Measurements from ENCODE around the gene WWC1. TPM values are rescaled to one million over a fixed set of nuclear protein-coding genes. Genes with fewer than 3 reads are reported as not detected.

Gene WWC1
- total and polyA plus RNA-seq, 9 of the 15 experiments (the other 6 are each of a cell fraction or from before 2014, with no cell fraction given): under 0.01 to 0.54 (median 0.42) TPM; not detected in 6

GRCh38 chr5:168251259-168251658 lies 40.2 kb upstream of the WWC1 start:
- DNase-seq (ENCODE audit: extremely low read depth in 1 of 4, low spot score in 3 of 4) (no peak), ATAC-seq (no peak), FAIRE-seq (no peak)
- BruUV-seq (replicated peaks): no TSS peak
- no peaks in the 10 kb centered on the region for H3K4me1 ChIP-seq (replicated peaks in 1 of 2; ENCODE audit: control insufficient read depth in 2 of 2, insufficient read depth in 2 of 2, low read length in 2 of 2)
- WGBS (ENCODE audit: insufficient coverage, low coverage, missing lambda C conversion rate): under 1% methylated on average over 7 of the region's 7 CpGs
- H3K36me3 ChIP-seq (ENCODE audit: control insufficient read depth, insufficient read depth, low read length): no peaks in the 10 kb centered on the region
- no peak overlapping the region for H3K27ac ChIP-seq (ENCODE audit: extremely low read depth, low read depth, low read length)
- no peaks in the 10 kb centered on the region for H3K9me1 ChIP-seq (ENCODE audit: control insufficient read depth, insufficient read depth, low read length)
- H3K4me2 ChIP-seq (ENCODE audit: insufficient read depth, low read length): no peak overlapping the region
- intact Hi-C loops (cut with micrococcal nuclease) (no loop called here), in situ Hi-C loops (cut with MboI) (loop anchor here (25.0 kb wide), 1 partner anchor 411 kb away; no protein-coding TSS in a partner anchor)
- H3K4me3 ChIP-seq: no peak overlapping the region
- H3K27me3 ChIP-seq (ENCODE audit: control insufficient read depth in 2 of 2, insufficient read depth in 2 of 2, low read length in 2 of 2): peaks cover 0 to 30% of the 10 kb centered on the region in 2 experiments; a peak in 2 of 5 replicates
- H3K79me2 ChIP-seq (ENCODE audit: control insufficient read depth, insufficient read depth, low read length): no peaks in the 10 kb centered on the region
- no peak overlapping the region for H2AFZ ChIP-seq (ENCODE audit: low read depth, low read length)
- TF ChIP-seq TAF9B (IDR thresholded peaks at IDR 0.05; ENCODE audit: partially characterized antibody): no peak
- no peak for TF ChIP-seq CHD1 (IDR thresholded peaks at IDR 0.05; ENCODE audit: low read length)
- no peak for TF ChIP-seq ZHX1 (conservative IDR thresholded peaks at IDR 0.05; ENCODE audit: low read length)
- no peak for TF ChIP-seq HDAC2 (IDR thresholded peaks at IDR 0.05)
- TF ChIP-seq RNF2 (IDR thresholded peaks at IDR 0.05): no peak
- no peak for TF ChIP-seq SMAD2 (IDR thresholded peaks at IDR 0.05; ENCODE audit: low read depth, low read length)
- no peak for TF ChIP-seq E2F3 (CRISPR knock-in tag; IDR thresholded peaks at IDR 0.05)
- no peak for TF ChIP-seq KAT8 (IDR thresholded peaks at IDR 0.05; ENCODE audit: low read depth)
- no peak for TF ChIP-seq ILF3 (IDR thresholded peaks at IDR 0.05; ENCODE audit: borderline replicate concordance)
- TF ChIP-seq SAFB2 (IDR thresholded peaks at IDR 0.05; ENCODE audit: borderline replicate concordance, low read depth, low read length, severe bottlenecking): no peak
- TF ChIP-seq, protein P1, sequence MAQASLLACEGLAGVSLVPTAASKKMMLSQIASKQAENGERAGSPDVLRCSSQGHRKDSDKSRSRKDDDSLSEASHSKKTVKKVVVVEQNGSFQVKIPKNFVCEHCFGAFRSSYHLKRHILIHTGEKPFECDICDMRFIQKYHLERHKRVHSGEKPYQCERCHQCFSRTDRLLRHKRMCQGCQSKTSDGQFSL (CRISPR knock-in tag; IDR thresholded peaks at IDR 0.05): no peak
- TF ChIP-seq, protein P1 (tag; IDR thresholded peaks at IDR 0.05): no peak
- H3K9me3 ChIP-seq (replicated peaks; ENCODE audit: control insufficient read depth, insufficient read depth, low read depth, low read length): no peaks in the 10 kb centered on the region
- POLR2A ChIA-PET: no interaction called here
- no peak overlapping the region for H3K9ac ChIP-seq (ENCODE audit: insufficient read depth in 1 of 2, low read depth in 2 of 2, low read length in 2 of 2)
- CTCF ChIA-PET (ENCODE audit: low intra/inter-chr PET ratio): no interaction called here
- H4K20me1 ChIP-seq (replicated peaks; ENCODE audit: control insufficient read depth, insufficient read depth, low read length): no peaks in the 10 kb centered on the region

Measured in K562 (cell line).